Osteoblast (primary cell): ENCODE measurements around the gene RNF126. TPM values are rescaled to one million over a fixed set of nuclear protein-coding genes. Genes with fewer than 3 reads are reported as not detected.

Experiments
- DNase-seq: peaks from one replicate; pipeline ENCODE4 v3.0.0; 2011; ENCODE audit warnings: low spot score, mixed read lengths; ENCODE audit not compliant: insufficient read length; ENCODE audit errors: missing footprints
- H2AFZ ChIP-seq: 2 replicates; pipeline ENCODE4 v1.6.0; 2011; ENCODE audit warnings: mild to moderate bottlenecking, low read length
- H3K27ac ChIP-seq: 2 replicates; pipeline ENCODE4 v1.5.1; 2011; ENCODE audit warnings: mild to moderate bottlenecking, low read depth, low read length, moderate library complexity
- H3K27me3 ChIP-seq: 2 replicates; pipeline ENCODE4 v1.6.0; 2012; ENCODE audit warnings: mild to moderate bottlenecking, control low read depth, inconsistent platforms, low read length, moderate library complexity; ENCODE audit not compliant: insufficient read depth
- H3K36me3 ChIP-seq: 2 replicates; pipeline ENCODE4 v1.5.1; 2011; ENCODE audit warnings: mild to moderate bottlenecking, low read length, control low read depth, moderate library complexity; ENCODE audit not compliant: insufficient read depth
- H3K4me1 ChIP-seq: 2 replicates; pipeline ENCODE4 v1.5.1; 2011; ENCODE audit warnings: mild to moderate bottlenecking, low read length, control low read depth, moderate library complexity; ENCODE audit not compliant: insufficient read depth
- H3K4me2 ChIP-seq: 2 replicates; pipeline ENCODE4 v1.6.0; 2011; ENCODE audit warnings: mild to moderate bottlenecking, low read length; ENCODE audit not compliant: insufficient read depth
- H3K4me3 ChIP-seq: fragments of 200-600 bp; sonication (generic); 3 replicates; pipeline ENCODE4 v1.5.1; 2012; ENCODE audit warnings: mild to moderate bottlenecking, low read length, inconsistent platforms; ENCODE audit not compliant: insufficient read depth
- H3K79me2 ChIP-seq: 2 replicates; pipeline ENCODE4 v1.6.0; 2012; ENCODE audit warnings: mild to moderate bottlenecking, low read length, control low read depth, inconsistent platforms; ENCODE audit not compliant: insufficient read depth
- H3K9me3 ChIP-seq: 2 replicates; pipeline ENCODE4 v1.5.1; 2011; ENCODE audit warnings: low read depth, low read length, control low read depth
- H4K20me1 ChIP-seq: 2 replicates; pipeline ENCODE4 v1.6.0; 2012; ENCODE audit warnings: mild to moderate bottlenecking, low read length, control low read depth; ENCODE audit not compliant: insufficient read depth
- CTCF ChIP-seq: IDR thresholded peaks from 2 replicates; pipeline ENCODE4 v1.5.1; 2011; ENCODE audit warnings: mild to moderate bottlenecking, low read depth, low read length, moderate library complexity; ENCODE audit errors: extremely low read depth
- total RNA-seq: library from RNA; depleted of rRNA; stranded (reverse); fragments of >200 nt; gene quantifications from 2 replicates; pipeline ENCODE4 v1.2.3, GENCODE V29; 2012

RNF126 gene
- total RNA-seq, 1 donor = 38.7 TPM

GRCh38 chr19:709196-709964, 46.4 kb upstream of the RNF126 start:
- no peaks in the 10 kb centered on the region for H3K79me2 ChIP-seq
- TF ChIP-seq CTCF = no peak
- H3K4me1 ChIP-seq = no peaks in the 10 kb centered on the region
- no peaks in the 10 kb centered on the region for H3K36me3 ChIP-seq
- peaks cover 27% of the 10 kb centered on the region for H3K27me3 ChIP-seq
- H3K4me2 ChIP-seq = no peak overlapping the region
- H2AFZ ChIP-seq = no peak overlapping the region
- H4K20me1 ChIP-seq = no peaks in the 10 kb centered on the region
- no peak overlapping the region for H3K4me3 ChIP-seq
- no peak overlapping the region for H3K27ac ChIP-seq
- peak; percentile 62 for DNase-seq
- peaks cover 3% of the 10 kb centered on the region for H3K9me3 ChIP-seq

GRCh38 chr19:708154-709143, 45.4 kb upstream of the RNF126 start, which contains the start of gene PALM:
Gene PALM (plus strand): TSS chr19:708935. CDS start chr19:709147, 212 bp downstream.
- H3K36me3 ChIP-seq = no peaks in the 10 kb centered on the region
- no peaks in the 10 kb centered on the region for H3K4me1 ChIP-seq
- no peaks in the 10 kb centered on the region for H4K20me1 ChIP-seq
- H2AFZ ChIP-seq = no peak within 1 kb of the TSS
- H3K27me3 ChIP-seq = peaks cover 27% of the 10 kb centered on the region
- peak; percentile 78 for DNase-seq
- TF ChIP-seq CTCF = no peak
- H3K27ac ChIP-seq = no peak within 1 kb of the TSS
- H3K79me2 ChIP-seq = no peaks in the 10 kb centered on the region
- no peak within 1 kb of the TSS for H3K4me3 ChIP-seq
- H3K9me3 ChIP-seq = peaks cover 3% of the 10 kb centered on the region
- H3K4me2 ChIP-seq = no peak within 1 kb of the TSS

GRCh38 chr19:704447-704741, 41.4 kb upstream of the RNF126 start:
- no peak overlapping the region for H3K27ac ChIP-seq
- no peak for TF ChIP-seq CTCF
- H3K27me3 ChIP-seq = peaks cover 9% of the 10 kb centered on the region
- H3K36me3 ChIP-seq = no peaks in the 10 kb centered on the region
- no peaks in the 10 kb centered on the region for H4K20me1 ChIP-seq
- no peak overlapping the region for H2AFZ ChIP-seq
- H3K4me1 ChIP-seq = no peaks in the 10 kb centered on the region
- no peaks in the 10 kb centered on the region for H3K79me2 ChIP-seq
- H3K9me3 ChIP-seq = peaks cover 3% of the 10 kb centered on the region
- H3K4me2 ChIP-seq = no peak overlapping the region
- H3K4me3 ChIP-seq = no peak overlapping the region
- peak; percentile 32 for DNase-seq
